ENCODE data around the gene ARPC1A. TPM values are rescaled to one million over a fixed set of nuclear protein-coding genes. Genes with fewer than 3 reads are reported as not detected.

The ARPC1A gene
- total and polyA plus RNA-seq, 2 of the 8 experiments (the other 6 are each of a cell fraction or from before 2014, with no cell fraction given), result 123 to 155 TPM

DNA sequence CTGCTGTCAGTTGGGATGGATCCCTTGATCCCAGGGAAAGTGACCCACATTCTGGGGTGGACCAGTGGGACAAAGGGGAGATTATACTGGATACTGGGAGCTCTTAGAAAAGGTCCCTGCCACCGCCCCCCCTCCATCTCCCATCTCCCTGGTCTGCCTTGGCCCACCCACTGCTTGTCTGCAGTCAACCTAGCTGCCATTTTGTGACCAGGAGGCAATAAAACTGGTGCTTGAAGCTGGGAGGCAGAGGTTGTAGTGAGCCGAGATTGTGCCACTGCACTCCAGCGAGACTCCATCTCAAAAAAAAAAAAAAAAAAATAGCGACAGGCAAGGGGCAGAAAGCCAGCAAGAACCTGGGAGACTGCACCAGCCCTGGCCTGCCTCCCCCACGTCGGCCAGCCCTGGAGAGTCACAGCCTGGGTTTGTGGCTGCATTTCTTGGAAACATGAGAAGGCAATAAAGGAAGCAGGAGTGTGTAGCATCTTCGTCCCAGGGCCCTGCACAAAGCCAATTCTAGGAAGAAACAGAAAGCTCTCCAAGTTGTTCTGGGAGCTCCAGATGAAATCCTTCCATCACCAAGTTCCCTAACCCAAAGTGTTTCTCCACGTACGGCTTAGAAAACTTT is 44.2 kb downstream of the ARPC1A start (continued):
- no peak for TF ChIP-seq GABPA (IDR thresholded peaks at IDR 0.05; ENCODE audit: borderline replicate concordance, insufficient read depth, low read length)
- no peak for TF ChIP-seq CEBPB (IDR thresholded peaks at IDR 0.05; ENCODE audit: low read depth, low read length)
- TF ChIP-seq RXRA (IDR thresholded peaks at IDR 0.05; ENCODE audit: insufficient read depth, low read depth, low read length), result no peak
- no peak for TF ChIP-seq KDM5A (IDR thresholded peaks at IDR 0.05; ENCODE audit: low read length)
- TF ChIP-seq, protein P1, sequence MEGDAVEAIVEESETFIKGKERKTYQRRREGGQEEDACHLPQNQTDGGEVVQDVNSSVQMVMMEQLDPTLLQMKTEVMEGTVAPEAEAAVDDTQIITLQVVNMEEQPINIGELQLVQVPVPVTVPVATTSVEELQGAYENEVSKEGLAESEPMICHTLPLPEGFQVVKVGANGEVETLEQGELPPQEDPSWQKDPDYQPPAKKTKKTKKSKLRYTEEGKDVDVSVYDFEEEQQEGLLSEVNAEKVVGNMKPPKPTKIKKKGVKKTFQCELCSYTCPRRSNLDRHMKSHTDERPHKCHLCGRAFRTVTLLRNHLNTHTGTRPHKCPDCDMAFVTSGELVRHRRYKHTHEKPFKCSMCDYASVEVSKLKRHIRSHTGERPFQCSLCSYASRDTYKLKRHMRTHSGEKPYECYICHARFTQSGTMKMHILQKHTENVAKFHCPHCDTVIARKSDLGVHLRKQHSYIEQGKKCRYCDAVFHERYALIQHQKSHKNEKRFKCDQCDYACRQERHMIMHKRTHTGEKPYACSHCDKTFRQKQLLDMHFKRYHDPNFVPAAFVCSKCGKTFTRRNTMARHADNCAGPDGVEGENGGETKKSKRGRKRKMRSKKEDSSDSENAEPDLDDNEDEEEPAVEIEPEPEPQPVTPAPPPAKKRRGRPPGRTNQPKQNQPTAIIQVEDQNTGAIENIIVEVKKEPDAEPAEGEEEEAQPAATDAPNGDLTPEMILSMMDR (IDR thresholded peaks at IDR 0.05; ENCODE audit: control extremely low read depth in 1 of 3, insufficient read depth in 1 of 3, low read depth in 1 of 3, low read length in 3 of 3), result no peak
